C4-2B (cell line): ENCODE data around the gene DIPK1C.

Source experiments
- H3K27ac ChIP-seq: fragments of 450-650 bp; 2 replicates; pipeline ENCODE4 v1.5.1; 2017
- CTCF ChIP-seq: fragments of 450-650 bp; conservative IDR thresholded peaks from 2 replicates; pipeline ENCODE4 v1.5.1; 2017; ENCODE audit warnings: mild to moderate bottlenecking
- ZFX ChIP-seq: fragments of 450-650 bp; IDR thresholded peaks from 2 replicates; pipeline ENCODE4 v1.6.1; 2017

DIPK1C gene

GRCh38 chr18:74388227-74388626 lies 68.9 kb downstream of the DIPK1C start:
- H3K27ac ChIP-seq = no peak overlapping the region
- TF ChIP-seq ZFX = no peak
- TF ChIP-seq CTCF = no peak

GRCh38 chr18:74387383-74387782 lies 69.7 kb downstream of the DIPK1C start:
- H3K27ac ChIP-seq = no peak overlapping the region
- TF ChIP-seq ZFX = no peak
- no peak for TF ChIP-seq CTCF
